ENCODE measurements around the gene FRMD4B. TPM values are rescaled to one million over a fixed set of nuclear protein-coding genes. Genes with fewer than 3 reads are reported as not detected.

Gene FRMD4B
- total and polyA plus RNA-seq, 10 of the 15 experiments (the other 5 are each of a cell fraction or from before 2014, with no cell fraction given) = 3.9 to 11.4 (median 8.0) TPM

DNA sequence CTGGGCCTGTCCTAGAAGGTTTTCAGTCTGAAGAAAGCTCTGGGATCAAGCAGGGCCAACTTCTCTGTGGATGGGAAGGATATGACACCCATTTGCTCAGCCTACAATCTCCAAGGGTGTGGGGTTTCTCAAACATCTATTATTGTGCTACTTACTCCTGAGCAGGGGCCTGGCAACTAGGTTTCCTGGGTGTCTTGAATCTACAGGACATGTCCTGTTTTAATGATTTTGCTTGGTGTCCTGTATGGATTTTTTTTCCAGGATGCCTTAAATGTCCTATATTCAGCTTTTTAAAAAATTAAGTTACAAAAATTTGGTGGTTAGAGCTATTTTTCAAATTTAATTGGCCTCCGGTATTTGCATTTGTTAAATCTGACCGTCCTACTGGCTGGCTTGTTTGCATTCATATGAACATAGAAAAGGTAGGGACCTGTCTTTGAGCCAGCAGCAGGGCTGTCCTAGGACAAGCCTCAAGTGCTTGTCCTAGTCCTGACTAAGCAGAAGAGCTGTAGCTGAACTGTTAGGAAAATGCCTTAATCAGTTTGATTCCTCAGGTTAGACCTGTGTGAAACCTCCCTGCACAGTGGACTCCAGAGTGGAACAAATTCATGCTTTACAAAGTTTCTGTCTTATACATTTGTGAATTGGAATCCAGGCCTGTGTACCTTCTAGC lies 223.4 kb downstream of the FRMD4B start (continued):
- TF ChIP-seq, protein P1, sequence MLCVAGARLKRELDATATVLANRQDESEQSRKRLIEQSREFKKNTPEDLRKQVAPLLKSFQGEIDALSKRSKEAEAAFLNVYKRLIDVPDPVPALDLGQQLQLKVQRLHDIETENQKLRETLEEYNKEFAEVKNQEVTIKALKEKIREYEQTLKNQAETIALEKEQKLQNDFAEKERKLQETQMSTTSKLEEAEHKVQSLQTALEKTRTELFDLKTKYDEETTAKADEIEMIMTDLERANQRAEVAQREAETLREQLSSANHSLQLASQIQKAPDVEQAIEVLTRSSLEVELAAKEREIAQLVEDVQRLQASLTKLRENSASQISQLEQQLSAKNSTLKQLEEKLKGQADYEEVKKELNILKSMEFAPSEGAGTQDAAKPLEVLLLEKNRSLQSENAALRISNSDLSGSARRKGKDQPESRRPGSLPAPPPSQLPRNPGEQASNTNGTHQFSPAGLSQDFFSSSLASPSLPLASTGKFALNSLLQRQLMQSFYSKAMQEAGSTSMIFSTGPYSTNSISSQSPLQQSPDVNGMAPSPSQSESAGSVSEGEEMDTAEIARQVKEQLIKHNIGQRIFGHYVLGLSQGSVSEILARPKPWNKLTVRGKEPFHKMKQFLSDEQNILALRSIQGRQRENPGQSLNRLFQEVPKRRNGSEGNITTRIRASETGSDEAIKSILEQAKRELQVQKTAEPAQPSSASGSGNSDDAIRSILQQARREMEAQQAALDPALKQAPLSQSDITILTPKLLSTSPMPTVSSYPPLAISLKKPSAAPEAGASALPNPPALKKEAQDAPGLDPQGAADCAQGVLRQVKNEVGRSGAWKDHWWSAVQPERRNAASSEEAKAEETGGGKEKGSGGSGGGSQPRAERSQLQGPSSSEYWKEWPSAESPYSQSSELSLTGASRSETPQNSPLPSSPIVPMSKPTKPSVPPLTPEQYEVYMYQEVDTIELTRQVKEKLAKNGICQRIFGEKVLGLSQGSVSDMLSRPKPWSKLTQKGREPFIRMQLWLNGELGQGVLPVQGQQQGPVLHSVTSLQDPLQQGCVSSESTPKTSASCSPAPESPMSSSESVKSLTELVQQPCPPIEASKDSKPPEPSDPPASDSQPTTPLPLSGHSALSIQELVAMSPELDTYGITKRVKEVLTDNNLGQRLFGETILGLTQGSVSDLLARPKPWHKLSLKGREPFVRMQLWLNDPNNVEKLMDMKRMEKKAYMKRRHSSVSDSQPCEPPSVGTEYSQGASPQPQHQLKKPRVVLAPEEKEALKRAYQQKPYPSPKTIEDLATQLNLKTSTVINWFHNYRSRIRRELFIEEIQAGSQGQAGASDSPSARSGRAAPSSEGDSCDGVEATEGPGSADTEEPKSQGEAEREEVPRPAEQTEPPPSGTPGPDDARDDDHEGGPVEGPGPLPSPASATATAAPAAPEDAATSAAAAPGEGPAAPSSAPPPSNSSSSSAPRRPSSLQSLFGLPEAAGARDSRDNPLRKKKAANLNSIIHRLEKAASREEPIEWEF (IDR thresholded peaks at IDR 0.05; ENCODE audit: insufficient replicate concordance, low read depth, low read length) = no peak
- no peak for TF ChIP-seq NBN (IDR thresholded peaks at IDR 0.05)
- TF ChIP-seq, protein P2, sequence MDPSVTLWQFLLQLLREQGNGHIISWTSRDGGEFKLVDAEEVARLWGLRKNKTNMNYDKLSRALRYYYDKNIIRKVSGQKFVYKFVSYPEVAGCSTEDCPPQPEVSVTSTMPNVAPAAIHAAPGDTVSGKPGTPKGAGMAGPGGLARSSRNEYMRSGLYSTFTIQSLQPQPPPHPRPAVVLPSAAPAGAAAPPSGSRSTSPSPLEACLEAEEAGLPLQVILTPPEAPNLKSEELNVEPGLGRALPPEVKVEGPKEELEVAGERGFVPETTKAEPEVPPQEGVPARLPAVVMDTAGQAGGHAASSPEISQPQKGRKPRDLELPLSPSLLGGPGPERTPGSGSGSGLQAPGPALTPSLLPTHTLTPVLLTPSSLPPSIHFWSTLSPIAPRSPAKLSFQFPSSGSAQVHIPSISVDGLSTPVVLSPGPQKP (IDR thresholded peaks at IDR 0.05; ENCODE audit: low read depth, low read length) = no peak
